ENCODE results near the gene SMC2.

SMC2 gene

DNA sequence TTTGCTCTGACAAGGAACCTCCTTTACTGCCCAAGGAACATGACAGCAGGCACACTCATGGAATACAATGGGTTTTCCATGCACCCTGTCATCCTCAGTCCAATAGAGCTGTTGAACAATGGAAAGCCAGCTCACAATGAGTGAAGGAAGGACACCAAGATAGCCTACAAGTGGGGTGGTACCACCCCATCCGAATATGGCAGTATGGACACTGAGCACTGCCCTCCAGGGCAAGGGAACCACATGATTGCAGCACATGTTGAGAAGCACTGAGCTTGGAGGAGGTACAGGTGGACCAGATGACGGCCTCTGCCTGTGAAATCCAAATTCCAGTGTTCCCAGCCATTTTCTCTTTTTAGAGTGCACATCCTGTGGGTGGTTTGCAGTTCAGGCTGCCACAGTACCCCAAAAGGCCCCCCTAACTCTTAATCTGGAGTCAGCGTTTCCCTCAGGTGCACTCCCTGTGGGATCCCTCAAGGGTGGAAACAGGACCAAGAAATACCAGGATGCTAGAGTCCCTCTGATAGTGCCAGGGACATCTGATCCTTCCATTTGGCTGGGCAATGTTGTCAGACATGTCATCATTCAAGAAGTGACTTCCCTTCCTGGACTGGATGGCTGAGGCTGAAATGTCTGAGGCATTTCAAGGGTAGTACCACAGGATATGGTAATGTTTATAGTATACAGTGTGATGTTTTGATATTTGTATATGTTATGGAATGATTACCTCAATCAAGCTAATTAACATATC, 48.9 kb downstream of the SMC2 start:
- DNase-seq: no peak

GRCh38 chr9:104143550-104143910, 49.4 kb downstream of the SMC2 start:
- no peak for DNase-seq
- TF ChIP-seq GATA1 (IDR thresholded peaks at IDR 0.05; ENCODE audit: low read depth, low read length): no peak
- no peak for TF ChIP-seq POLR2A (IDR thresholded peaks at IDR 0.05; ENCODE audit: low read length)

More for the DNA sequence above, 48.9 kb downstream of the SMC2 start:
- TF ChIP-seq POLR2A (IDR thresholded peaks at IDR 0.05; ENCODE audit: low read length) (no peak), GATA1 (IDR thresholded peaks at IDR 0.05; ENCODE audit: low read depth, low read length) (no peak)

- TF ChIP-seq GATA1 (IDR thresholded peaks at IDR 0.05; ENCODE audit: low read depth, low read length) (no peak), POLR2A (IDR thresholded peaks at IDR 0.05; ENCODE audit: low read length) (no peak)
- DNase-seq: no peak
Observed at GRCh38 chr9:104144336-104144735, 50.2 kb downstream of the SMC2 start.

GRCh38 chr9:104173067-104173466, 79.0 kb downstream of the SMC2 start:
- DNase-seq: no peak
- TF ChIP-seq GATA1 (IDR thresholded peaks at IDR 0.05; ENCODE audit: low read depth, low read length): no peak
- TF ChIP-seq POLR2A (IDR thresholded peaks at IDR 0.05; ENCODE audit: low read length): no peak

DNA sequence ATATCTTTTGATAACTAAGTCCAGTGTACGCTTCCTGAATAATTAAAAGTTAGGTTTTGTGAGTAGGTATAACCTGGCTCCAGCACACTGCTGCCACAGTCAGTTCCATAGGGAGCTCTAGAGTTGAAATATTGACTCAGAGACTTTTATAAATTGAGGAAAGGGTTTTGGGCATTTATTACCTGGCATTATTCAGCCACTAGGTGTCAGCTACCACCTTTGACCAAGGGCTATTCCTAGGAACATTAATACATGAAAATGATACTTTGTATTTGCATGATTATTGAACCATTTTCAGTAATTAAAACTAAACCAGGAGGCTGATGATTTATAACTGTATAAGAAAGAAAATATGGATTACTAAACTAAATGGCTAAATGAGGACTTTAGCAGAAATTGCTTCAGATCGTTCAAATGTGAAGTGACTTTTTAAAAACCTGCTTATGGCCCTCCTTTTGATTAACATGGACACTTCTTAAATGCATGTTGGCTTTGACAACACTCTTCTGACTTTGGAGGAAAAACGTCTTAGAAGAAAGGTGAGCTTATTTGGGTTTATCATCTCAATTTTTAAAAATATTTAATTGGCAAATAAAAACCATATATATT, 83.0 kb downstream of the SMC2 start:
- TF ChIP-seq GATA1 (IDR thresholded peaks at IDR 0.05; ENCODE audit: low read depth, low read length) (no peak), POLR2A (IDR thresholded peaks at IDR 0.05; ENCODE audit: low read length) (no peak)
- DNase-seq: peak in 1 of 2 experiments; percentile 5

- TF ChIP-seq GATA1 (IDR thresholded peaks at IDR 0.05; ENCODE audit: low read depth, low read length): no peak
- TF ChIP-seq POLR2A (IDR thresholded peaks at IDR 0.05; ENCODE audit: low read length): no peak
- no peak for DNase-seq
Observed at GRCh38 chr9:104177676-104178075, 83.6 kb downstream of the SMC2 start.

Measured in erythroblast (primary cell).